ENCODE results near the gene DDX60.

GRCh38 chr4:168263039-168263438 is 55.5 kb downstream of the DDX60 start:
- TF ChIP-seq PKNOX1 (IDR thresholded peaks at IDR 0.05): no peak
- TF ChIP-seq TARDBP (IDR thresholded peaks at IDR 0.05): no peak
- no peak for TF ChIP-seq FOXA1 (IDR thresholded peaks at IDR 0.05)
- no peak for TF ChIP-seq SP1 (IDR thresholded peaks at IDR 0.05)
- TF ChIP-seq BHLHE40 (IDR thresholded peaks at IDR 0.05; ENCODE audit: borderline replicate concordance): no peak
- TF ChIP-seq L3MBTL2 (conservative IDR thresholded peaks at IDR 0.05): no peak
- TF ChIP-seq FOXM1 (IDR thresholded peaks at IDR 0.05; ENCODE audit: borderline replicate concordance): no peak
- TF ChIP-seq SUZ12 (IDR thresholded peaks at IDR 0.05): no peak
- no peak for TF ChIP-seq HDGF (IDR thresholded peaks at IDR 0.05; ENCODE audit: borderline replicate concordance)
